Neural crest cell (in vitro differentiated cells): ENCODE data around the gene PRELID1. TPM values are rescaled to one million over a fixed set of nuclear protein-coding genes. Genes with fewer than 3 reads are reported as not detected.
A peak's percentile ranks its signal among the peaks of the same experiment; 100 is the strongest.

ENCODE experiments used
- DNase-seq: peaks from one replicate; pipeline ENCODE4 v3.0.0; 2021; ENCODE audit warnings: low read depth, mixed read lengths, low spot score
- H3K27ac Mint-ChIP-seq: one replicate; pipeline ENCODE4 v1.8.0; 2021; ENCODE audit warnings: mild to moderate bottlenecking, mixed read lengths; ENCODE audit not compliant: unreplicated experiment
- H3K27me3 Mint-ChIP-seq: 2 replicates; pipeline ENCODE4 v1.8.0; 2021; ENCODE audit warnings: low read depth, mild to moderate bottlenecking, mixed read lengths
- H3K36me3 Mint-ChIP-seq: 2 replicates; pipeline ENCODE4 v1.8.0; 2021; ENCODE audit warnings: low read depth, mild to moderate bottlenecking, mixed read lengths
- H3K4me1 Mint-ChIP-seq: 2 replicates; pipeline ENCODE4 v1.8.0; 2021; ENCODE audit warnings: mixed read lengths
- H3K4me3 Mint-ChIP-seq: one replicate; pipeline ENCODE4 v1.8.0; 2021; ENCODE audit warnings: mild to moderate bottlenecking, mixed read lengths
- H3K9me3 Mint-ChIP-seq: 2 replicates; pipeline ENCODE4 v1.8.0; 2021; ENCODE audit warnings: mixed read lengths
- CTCF ChIP-seq: fragments of 200-600 bp; sonication (generic); conservative IDR thresholded peaks from 2 replicates; pipeline ENCODE4 v1.5.0; 2021; ENCODE audit warnings: antibody characterized with exemption, mild to moderate bottlenecking
- total RNA-seq: library from RNA; stranded (reverse); gene quantifications from 2 replicates; pipeline ENCODE4 v1.2.1, GENCODE V29; 2021

The PRELID1 gene
- total RNA-seq, 1 donor from 2014 or later, result 169 TPM

DNA sequence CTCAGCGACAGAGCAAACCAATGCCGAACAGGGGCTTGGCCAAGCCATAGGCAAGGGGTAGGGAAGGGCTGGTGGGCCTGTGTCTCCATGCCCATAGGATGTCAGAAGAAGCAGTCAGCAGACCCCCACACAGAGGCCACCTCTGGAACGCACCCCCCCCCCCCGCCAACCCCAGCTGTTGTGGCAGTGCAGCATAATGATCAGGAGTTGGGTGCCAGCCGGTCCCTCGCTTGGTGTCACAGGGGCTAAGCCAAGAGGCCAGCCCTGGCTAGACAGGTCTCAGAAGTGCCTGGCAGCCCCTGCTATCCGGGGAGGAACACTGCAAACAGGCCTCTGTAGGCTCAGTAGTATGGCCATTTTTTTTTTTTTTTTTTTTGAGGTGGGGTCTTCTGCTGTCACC, 11.8 kb downstream of the PRELID1 start:
- Mint-ChIP-seq H3K9me3 (peaks cover 3% of the 10 kb centered on the region), H3K27me3 (no peaks in the 10 kb centered on the region), H3K36me3 (peaks cover 12% of the 10 kb centered on the region), H3K4me3 (no peak overlapping the region), H3K4me1 (peaks cover 22% of the 10 kb centered on the region), H3K27ac (no peak overlapping the region)
- no peak for TF ChIP-seq CTCF
- no peak for DNase-seq

DNA sequence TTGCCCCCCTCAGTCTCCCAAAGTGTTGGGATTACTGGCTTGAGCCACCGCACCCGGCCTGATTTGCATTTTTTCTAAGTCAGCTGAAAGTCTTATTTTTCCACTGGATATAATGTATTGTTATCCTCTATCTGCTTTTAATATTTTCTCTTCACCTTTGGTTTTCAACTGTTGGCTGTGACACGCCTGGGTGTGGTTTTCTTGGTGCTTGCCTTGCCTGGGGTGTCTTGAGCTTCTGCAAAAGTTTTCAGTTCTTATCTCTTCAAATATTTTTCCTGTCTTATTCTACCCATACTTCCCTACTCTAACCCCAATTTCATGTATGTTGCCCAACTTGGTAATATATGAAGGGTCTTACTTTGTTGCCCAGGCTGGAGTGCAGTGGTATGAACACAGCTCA, 12.4 kb downstream of the PRELID1 start:
- Mint-ChIP-seq H3K9me3 (peaks cover 3% of the 10 kb centered on the region), H3K4me1 (peaks cover 17% of the 10 kb centered on the region), H3K27ac (no peak overlapping the region), H3K36me3 (peaks cover 12% of the 10 kb centered on the region), H3K4me3 (peak overlapping the region; percentile 5), H3K27me3 (no peaks in the 10 kb centered on the region)
- no peak for DNase-seq
- TF ChIP-seq CTCF, result no peak

- peak; percentile 94 for TF ChIP-seq CTCF
- no peaks in the 10 kb centered on the region for H3K27me3 Mint-ChIP-seq
- H3K9me3 Mint-ChIP-seq, result peaks cover 3% of the 10 kb centered on the region
- peaks cover 10% of the 10 kb centered on the region for H3K4me1 Mint-ChIP-seq
- peaks cover 15% of the 10 kb centered on the region for H3K36me3 Mint-ChIP-seq
- peak overlapping the region; percentile 8 for H3K4me3 Mint-ChIP-seq
- no peak overlapping the region for H3K27ac Mint-ChIP-seq
- peak; percentile 65 for DNase-seq
Measured at GRCh38 chr5:177317959-177318377, 14.4 kb downstream of the PRELID1 start.

DNA sequence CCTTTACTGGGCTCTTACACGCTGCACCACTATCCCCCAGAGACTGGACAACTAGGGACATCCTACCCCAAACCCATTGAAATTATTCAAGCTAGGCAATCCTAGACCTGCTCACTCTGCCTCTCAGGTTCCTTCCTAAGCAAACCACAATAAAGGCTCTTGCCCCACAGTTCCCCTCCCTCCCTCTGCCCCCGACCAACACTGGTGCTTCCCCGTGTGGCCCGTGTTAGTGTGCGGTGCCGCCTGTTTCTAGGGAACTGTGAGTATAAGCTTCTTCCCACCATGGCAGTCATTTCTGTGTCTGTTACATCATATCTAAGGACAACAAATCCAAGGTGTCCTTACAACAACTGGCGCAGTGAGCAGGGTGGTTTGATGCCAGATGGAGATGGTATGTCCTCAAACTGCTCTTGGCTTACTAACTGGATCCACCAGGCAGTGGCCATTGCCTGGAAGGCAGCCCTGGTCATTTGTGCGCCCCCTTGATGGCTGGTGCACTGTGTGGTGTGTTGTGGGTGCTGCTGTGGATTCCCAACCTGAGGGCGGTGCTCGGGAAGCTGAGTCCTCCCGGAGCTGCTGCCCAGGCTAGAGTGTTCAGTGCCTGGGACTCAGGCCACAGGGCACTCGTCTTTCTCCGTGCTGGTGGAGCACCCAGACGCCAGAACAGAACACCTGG, 16.5 kb downstream of the PRELID1 start:
- H3K4me1 Mint-ChIP-seq, result peaks cover 4% of the 10 kb centered on the region
- H3K36me3 Mint-ChIP-seq, result peaks cover 17% of the 10 kb centered on the region
- H3K27me3 Mint-ChIP-seq, result no peaks in the 10 kb centered on the region
- H3K4me3 Mint-ChIP-seq, result no peak overlapping the region
- TF ChIP-seq CTCF, result no peak
- peaks cover 3% of the 10 kb centered on the region for H3K9me3 Mint-ChIP-seq
- no peak for DNase-seq
- H3K27ac Mint-ChIP-seq, result no peak overlapping the region

DNA sequence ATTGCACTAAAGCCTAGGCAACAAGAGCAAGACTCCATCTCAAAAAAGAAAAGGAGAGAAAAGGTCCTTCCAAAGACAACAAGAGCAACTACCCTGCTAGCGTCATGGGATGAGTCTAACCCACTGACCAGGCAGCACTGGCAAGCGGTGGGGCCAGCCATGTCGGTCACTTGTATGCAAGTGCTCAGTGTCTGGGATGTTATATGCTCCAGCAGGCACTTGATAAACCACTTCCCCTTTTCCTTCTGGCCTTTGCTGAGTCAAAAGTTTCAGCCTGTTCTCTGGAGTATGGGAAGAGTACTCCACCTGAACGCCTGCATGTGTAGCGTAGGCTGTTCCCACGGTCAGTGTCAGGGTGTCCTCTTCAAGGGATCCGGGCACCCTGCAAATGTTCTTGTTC, 17.3 kb downstream of the PRELID1 start:
- H3K4me3 Mint-ChIP-seq, result no peak overlapping the region
- H3K27ac Mint-ChIP-seq, result no peak overlapping the region

More for the DNA sequence above, 17.3 kb downstream of the PRELID1 start:
- TF ChIP-seq CTCF, result no peak
- peaks cover 17% of the 10 kb centered on the region for H3K36me3 Mint-ChIP-seq
- H3K27me3 Mint-ChIP-seq, result no peaks in the 10 kb centered on the region
- H3K4me1 Mint-ChIP-seq, result peaks cover 4% of the 10 kb centered on the region
- peaks cover 3% of the 10 kb centered on the region for H3K9me3 Mint-ChIP-seq
- no peak for DNase-seq
